GM13976 (cell line): ENCODE results near the gene EIF2B4.
A peak's percentile ranks its signal among the peaks of the same experiment; 100 is the strongest.

ENCODE experiments used
- DNase-seq: peaks from one replicate; pipeline ENCODE4 v3.0.0; 2012; ENCODE audit warnings: low spot score
- in situ Hi-C: fragments of 300-500 bp; cut with MboI; formaldehyde crosslinking; loops from one replicate; pipeline ENCODE4 v1.12.0; 2022; ENCODE audit warnings: low sequenced_read_pairs, mixed read lengths, inconsistent platforms; ENCODE audit not compliant: unreplicated experiment
- TF ChIP-seq, protein P1 (sequence below): IDR thresholded peaks from 2 replicates; pipeline ENCODE4 v1.5.1; 2012; ENCODE audit warnings: borderline replicate concordance, mild to moderate bottlenecking; ENCODE audit not compliant: insufficient read depth; ENCODE audit errors: extremely low read depth, missing control alignments, control extremely low read depth

EIF2B4 gene

DNA sequence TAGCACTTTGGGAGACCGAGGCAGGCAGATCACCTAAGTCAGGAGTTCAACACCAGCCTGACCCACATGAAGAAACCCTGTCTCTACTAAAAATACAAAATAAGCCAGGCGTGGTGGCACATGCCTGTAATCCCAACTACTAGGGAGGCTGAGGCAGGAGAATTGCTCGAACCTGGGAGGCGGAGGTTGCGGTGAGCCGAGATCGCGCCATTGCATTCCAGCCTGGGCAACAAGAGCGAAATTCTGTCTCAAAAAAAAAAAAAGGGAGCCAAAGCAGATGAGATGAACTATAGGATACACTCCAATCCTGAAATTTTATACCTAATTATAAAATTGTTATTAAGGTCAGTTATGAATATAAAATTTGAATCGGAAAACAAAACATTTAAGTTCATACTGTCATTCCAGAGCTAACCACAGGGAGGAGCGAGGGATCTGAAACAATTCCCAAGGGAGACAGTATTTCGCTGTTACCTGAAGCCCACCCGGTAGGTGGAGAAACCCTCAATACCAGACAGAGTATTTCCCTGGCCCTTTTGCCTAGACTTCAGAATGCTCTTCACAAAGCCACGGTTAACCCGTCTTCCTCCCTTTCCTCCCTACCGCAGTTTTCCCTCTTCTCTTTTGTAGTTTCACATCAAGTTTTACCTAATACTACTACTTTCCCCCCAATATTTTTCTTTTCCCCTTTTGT is 37.8 kb upstream of the EIF2B4 start:
- TF ChIP-seq, protein P1, sequence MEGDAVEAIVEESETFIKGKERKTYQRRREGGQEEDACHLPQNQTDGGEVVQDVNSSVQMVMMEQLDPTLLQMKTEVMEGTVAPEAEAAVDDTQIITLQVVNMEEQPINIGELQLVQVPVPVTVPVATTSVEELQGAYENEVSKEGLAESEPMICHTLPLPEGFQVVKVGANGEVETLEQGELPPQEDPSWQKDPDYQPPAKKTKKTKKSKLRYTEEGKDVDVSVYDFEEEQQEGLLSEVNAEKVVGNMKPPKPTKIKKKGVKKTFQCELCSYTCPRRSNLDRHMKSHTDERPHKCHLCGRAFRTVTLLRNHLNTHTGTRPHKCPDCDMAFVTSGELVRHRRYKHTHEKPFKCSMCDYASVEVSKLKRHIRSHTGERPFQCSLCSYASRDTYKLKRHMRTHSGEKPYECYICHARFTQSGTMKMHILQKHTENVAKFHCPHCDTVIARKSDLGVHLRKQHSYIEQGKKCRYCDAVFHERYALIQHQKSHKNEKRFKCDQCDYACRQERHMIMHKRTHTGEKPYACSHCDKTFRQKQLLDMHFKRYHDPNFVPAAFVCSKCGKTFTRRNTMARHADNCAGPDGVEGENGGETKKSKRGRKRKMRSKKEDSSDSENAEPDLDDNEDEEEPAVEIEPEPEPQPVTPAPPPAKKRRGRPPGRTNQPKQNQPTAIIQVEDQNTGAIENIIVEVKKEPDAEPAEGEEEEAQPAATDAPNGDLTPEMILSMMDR, result peak; percentile 7
- in situ Hi-C loops, result no loop called here
- DNase-seq, result peak; percentile 31

- in situ Hi-C loops, result no loop called here
These were observed 30.4 kb upstream of the EIF2B4 start for GRCh38 chr2:27400348-27401135.

GRCh38 chr2:27398962-27399361 is 28.8 kb upstream of the EIF2B4 start:
- DNase-seq, result no peak
- TF ChIP-seq, protein P1, result no peak
- in situ Hi-C loops, result no loop called here

More at GRCh38 chr2:27400348-27401135, 30.4 kb upstream of the EIF2B4 start:
- TF ChIP-seq, protein P1, result no peak
- no peak for DNase-seq

DNA sequence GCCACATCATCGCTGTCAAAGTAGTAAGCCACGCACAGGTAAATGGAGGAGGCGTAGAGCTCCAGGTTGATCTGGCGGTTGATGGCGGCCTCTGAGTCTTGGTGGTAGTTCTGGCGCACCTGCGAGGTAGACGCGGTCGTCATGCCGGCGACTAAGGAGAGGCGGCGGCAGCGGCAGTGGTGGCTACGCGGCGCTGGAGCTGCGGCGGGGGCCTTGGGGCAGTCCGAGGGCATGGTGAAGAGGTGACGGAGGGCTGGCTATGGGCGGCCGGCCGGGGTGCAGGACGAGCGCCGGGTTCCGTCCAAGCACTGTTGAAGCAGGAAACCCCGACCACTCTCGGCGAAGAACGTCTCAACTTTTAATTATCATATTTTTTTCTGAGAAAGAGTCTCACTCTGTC is 23.1 kb upstream of the EIF2B4 start:
- TF ChIP-seq, protein P1, result no peak
- no peak for DNase-seq
- in situ Hi-C loops, result no loop called here

- TF ChIP-seq, protein P1, result no peak
- DNase-seq, result no peak
- in situ Hi-C loops, result no loop called here
These were observed 20.9 kb upstream of the EIF2B4 start for GRCh38 chr2:27390822-27391679.

DNA sequence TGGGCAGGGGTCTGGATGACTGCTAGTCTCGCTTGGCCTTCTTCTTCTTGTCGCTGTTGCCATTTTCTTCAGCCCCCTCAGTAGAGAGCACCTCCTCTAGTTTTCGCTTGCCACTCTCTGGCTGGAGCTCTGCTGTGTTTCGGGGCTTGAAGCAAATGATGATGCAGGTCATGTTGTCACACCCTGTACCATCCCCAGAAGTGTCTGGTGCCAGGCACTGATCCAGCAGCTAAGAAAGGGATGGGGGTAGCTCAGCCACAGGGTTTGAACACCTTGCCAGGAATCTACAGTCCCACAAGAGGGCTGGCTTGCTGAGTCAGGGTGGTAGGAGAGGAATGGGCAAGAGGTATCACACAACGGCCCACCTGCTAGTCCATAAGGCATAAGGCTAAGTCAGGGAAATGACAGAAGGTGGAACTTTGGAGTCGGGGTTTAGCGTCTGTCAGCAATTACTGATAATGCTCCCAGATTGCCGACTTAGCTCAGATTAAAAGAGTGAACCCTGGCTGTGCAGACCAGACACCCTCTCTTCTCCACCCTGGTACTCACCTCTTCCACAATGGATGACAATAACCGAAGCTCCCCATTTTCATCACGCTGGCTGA is 11.5 kb upstream of the EIF2B4 start:
- in situ Hi-C loops, result no loop called here
- TF ChIP-seq, protein P1, result no peak
- no peak for DNase-seq
